ACC112 (cell line): ENCODE results near the gene JDP2.

ENCODE experiments used
- H2AFZ ChIP-seq: fragments of 200-600 bp; sonication (generic); one replicate; pipeline ENCODE4 v1.6.0; 2017; ENCODE audit warnings: antibody characterized with exemption, low read length; ENCODE audit not compliant: unreplicated experiment
- H3K27ac ChIP-seq: fragments of 200-600 bp; sonication (generic); 2 replicates; pipeline ENCODE4 v1.5.1; 2014; ENCODE audit warnings: low read depth, mild to moderate bottlenecking, antibody characterized with exemption, low read length, moderate library complexity
- H3K27me3 ChIP-seq: fragments of 200-600 bp; sonication (generic); 2 replicates; pipeline ENCODE4 v1.6.1; 2014; ENCODE audit warnings: mild to moderate bottlenecking, antibody characterized with exemption, low read length, moderate library complexity, mixed read lengths; ENCODE audit not compliant: insufficient read depth
- H3K36me3 ChIP-seq: fragments of 200-600 bp; sonication (generic); 2 replicates; pipeline ENCODE4 v1.6.1; 2016; ENCODE audit warnings: mild to moderate bottlenecking, antibody characterized with exemption, low read length, moderate library complexity, mixed read lengths; ENCODE audit not compliant: insufficient read depth
- H3K4me1 ChIP-seq: fragments of 200-600 bp; sonication (generic); one replicate; pipeline ENCODE4 v1.6.1; 2016; ENCODE audit warnings: low read length, mixed read lengths; ENCODE audit not compliant: insufficient read depth, unreplicated experiment, control insufficient read depth
- H3K4me3 ChIP-seq: fragments of 200-600 bp; sonication (generic); 2 replicates; pipeline ENCODE4 v1.5.1; 2014; ENCODE audit warnings: mild to moderate bottlenecking, low read depth, low read length
- H3K79me2 ChIP-seq: fragments of 200-600 bp; sonication (generic); one replicate; pipeline ENCODE4 v1.6.0; 2016; ENCODE audit warnings: low read length; ENCODE audit not compliant: control insufficient read depth, unreplicated experiment, insufficient read depth

The JDP2 gene

GRCh38 chr14:75392686-75393641 lies 34.9 kb upstream of the JDP2 start:
- Histone ChIP-seq H3K79me2 (no peaks in the 10 kb centered on the region), H3K36me3 (no peaks in the 10 kb centered on the region), H3K27me3 (peaks cover 7% of the 10 kb centered on the region; the same call in 1 of the 2 replicates), H3K27ac (no peak overlapping the region), H3K4me1 (peaks cover 3% of the 10 kb centered on the region), H2AFZ (no peak overlapping the region), H3K4me3 (no peak overlapping the region)

DNA sequence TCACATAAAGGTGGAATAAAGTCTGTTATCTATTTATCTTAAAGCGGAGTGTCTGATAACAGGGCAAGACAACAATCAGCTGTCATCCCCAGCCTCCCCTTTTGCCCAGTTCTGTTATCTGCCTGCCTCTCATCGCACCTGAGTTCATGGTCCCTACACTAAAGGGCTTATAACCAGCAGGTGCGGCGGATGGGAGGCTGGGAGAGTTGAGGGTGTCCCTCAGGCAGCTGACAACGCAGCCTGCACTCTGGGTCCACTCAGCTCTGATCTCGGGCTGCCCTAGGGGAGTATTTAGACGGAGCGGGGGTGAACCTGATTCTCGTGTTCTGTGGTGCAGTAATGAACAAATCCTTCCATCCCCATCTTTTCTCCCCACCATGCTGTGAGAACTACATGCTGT lies 34.0 kb upstream of the JDP2 start:
- no peak overlapping the region for H3K27ac ChIP-seq
- no peaks in the 10 kb centered on the region for H3K36me3 ChIP-seq
- H3K4me1 ChIP-seq, result peaks cover 3% of the 10 kb centered on the region
- no peaks in the 10 kb centered on the region for H3K79me2 ChIP-seq
- no peak overlapping the region for H2AFZ ChIP-seq
- H3K4me3 ChIP-seq, result no peak overlapping the region
- H3K27me3 ChIP-seq, result peaks cover 7% of the 10 kb centered on the region; the same call in 1 of the 2 replicates

DNA sequence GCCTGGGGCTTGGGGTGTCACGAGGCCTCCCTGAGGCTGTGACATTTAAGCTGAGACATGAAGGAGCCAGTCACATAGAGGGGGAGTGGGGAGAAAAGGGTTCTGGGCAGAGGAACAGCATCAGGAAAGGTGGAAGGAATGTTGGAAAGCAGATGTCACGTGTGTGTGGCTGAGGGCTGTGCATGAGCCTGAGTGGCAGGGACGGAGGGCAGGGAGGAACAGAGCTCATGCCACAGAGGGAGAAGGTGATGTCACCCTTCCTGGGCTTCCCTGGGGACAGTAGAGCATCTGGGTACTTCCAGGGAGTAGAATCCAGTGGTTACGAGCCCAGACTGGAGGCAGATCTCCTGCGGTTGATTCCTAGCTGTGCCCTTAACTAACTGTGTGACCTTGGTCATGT lies 32.0 kb upstream of the JDP2 start:
- Histone ChIP-seq H2AFZ (no peak overlapping the region), H3K79me2 (no peaks in the 10 kb centered on the region), H3K27me3 (peaks cover 7% of the 10 kb centered on the region; the same call in 1 of the 2 replicates), H3K36me3 (no peaks in the 10 kb centered on the region), H3K4me1 (peaks cover 15% of the 10 kb centered on the region), H3K4me3 (no peak overlapping the region), H3K27ac (no peak overlapping the region)

DNA sequence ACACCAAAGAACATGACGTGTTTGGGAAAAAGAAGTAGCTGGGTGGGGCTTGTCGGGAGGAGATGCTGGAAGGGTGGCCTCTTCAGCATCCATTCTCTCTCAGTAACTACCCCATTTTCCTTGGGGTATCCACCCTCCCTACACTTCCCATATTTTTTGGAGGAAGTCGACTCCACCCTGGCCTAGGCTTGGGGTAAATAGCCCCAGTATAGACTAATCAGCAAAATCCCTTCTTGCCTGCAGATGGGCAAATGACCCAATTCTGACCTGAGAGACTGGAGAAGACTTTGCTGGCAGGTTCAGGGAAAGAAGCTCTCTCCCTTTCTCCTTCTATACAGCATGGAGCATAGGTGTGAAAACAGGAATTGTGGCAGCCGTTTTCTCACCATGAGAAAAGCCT lies 28.5 kb upstream of the JDP2 start:
- Histone ChIP-seq H3K27ac (no peak overlapping the region), H3K4me3 (no peak overlapping the region), H3K4me1 (peaks cover 25% of the 10 kb centered on the region), H2AFZ (no peak overlapping the region), H3K79me2 (no peaks in the 10 kb centered on the region), H3K27me3 (peaks cover 7% of the 10 kb centered on the region; the same call in 1 of the 2 replicates), H3K36me3 (no peaks in the 10 kb centered on the region)

GRCh38 chr14:75399843-75400775 lies 27.7 kb upstream of the JDP2 start:
- Histone ChIP-seq H3K27me3 (peaks cover 2% of the 10 kb centered on the region; the same call in 1 of the 2 replicates), H3K27ac (peak overlapping the region; percentile 37; the same call in 1 of the 2 replicates), H3K4me1 (peaks cover 25% of the 10 kb centered on the region), H2AFZ (no peak overlapping the region), H3K36me3 (no peaks in the 10 kb centered on the region), H3K79me2 (no peaks in the 10 kb centered on the region), H3K4me3 (no peak overlapping the region; the same call in 1 of the 2 replicates)

GRCh38 chr14:75401361-75401760 lies 26.5 kb upstream of the JDP2 start:
- Histone ChIP-seq H3K4me1 (peaks cover 25% of the 10 kb centered on the region), H3K36me3 (no peaks in the 10 kb centered on the region), H3K27me3 (no peaks in the 10 kb centered on the region), H3K4me3 (peak overlapping the region; percentile 12; the same call in 1 of the 2 replicates), H3K79me2 (no peaks in the 10 kb centered on the region), H2AFZ (peak overlapping the region; percentile 42), H3K27ac (peak overlapping the region; percentile 37; the same call in 1 of the 2 replicates)

GRCh38 chr14:75402867-75403413 lies 24.9 kb upstream of the JDP2 start:
- H3K4me1 ChIP-seq, result peaks cover 25% of the 10 kb centered on the region
- no peak overlapping the region for H3K27ac ChIP-seq
- no peaks in the 10 kb centered on the region for H3K79me2 ChIP-seq
- no peak overlapping the region for H2AFZ ChIP-seq
- H3K4me3 ChIP-seq, result no peak overlapping the region
- H3K27me3 ChIP-seq, result no peaks in the 10 kb centered on the region
- H3K36me3 ChIP-seq, result no peaks in the 10 kb centered on the region

- no peak overlapping the region for H2AFZ ChIP-seq
- peaks cover 20% of the 10 kb centered on the region for H3K4me1 ChIP-seq
- H3K27me3 ChIP-seq, result no peaks in the 10 kb centered on the region
- H3K36me3 ChIP-seq, result no peaks in the 10 kb centered on the region
- no peak overlapping the region for H3K4me3 ChIP-seq
- H3K79me2 ChIP-seq, result no peaks in the 10 kb centered on the region
- H3K27ac ChIP-seq, result no peak overlapping the region
These were observed 23.0 kb upstream of the JDP2 start for GRCh38 chr14:75404847-75405246.

- no peaks in the 10 kb centered on the region for H3K27me3 ChIP-seq
- H3K79me2 ChIP-seq, result no peaks in the 10 kb centered on the region
- H2AFZ ChIP-seq, result no peak overlapping the region
- H3K4me3 ChIP-seq, result no peak overlapping the region
- H3K36me3 ChIP-seq, result no peaks in the 10 kb centered on the region
- no peak overlapping the region for H3K27ac ChIP-seq
- H3K4me1 ChIP-seq, result peaks cover 8% of the 10 kb centered on the region
These were observed 21.7 kb upstream of the JDP2 start for GRCh38 chr14:75406102-75406501.

GRCh38 chr14:75406856-75407255 lies 21.0 kb upstream of the JDP2 start:
- peaks cover under 1% of the 10 kb centered on the region for H3K4me1 ChIP-seq
- no peaks in the 10 kb centered on the region for H3K36me3 ChIP-seq
- no peak overlapping the region for H3K27ac ChIP-seq
- no peaks in the 10 kb centered on the region for H3K27me3 ChIP-seq
- no peak overlapping the region for H2AFZ ChIP-seq
- no peaks in the 10 kb centered on the region for H3K79me2 ChIP-seq
- no peak overlapping the region for H3K4me3 ChIP-seq
